Pancreas (tissue), 10 donors: ENCODE results near the gene COPS3. TPM values are rescaled to one million over a fixed set of nuclear protein-coding genes. Genes with fewer than 3 reads are reported as not detected.
A peak's percentile ranks its signal among the peaks of the same experiment; 100 is the strongest.

Source experiments
- ATAC-seq, 4 donors: fragments of 200-7000 bp; cut with Tn5 transposase; one replicate each; pipeline versions ENCODE4 v1.8.0 to v1.9.1; 2020; ENCODE audit warnings: mild to moderate bottlenecking in 4 of 4, moderate library complexity in 4 of 4
- DNase-seq, 6 donors: peaks; one replicate each; pipeline ENCODE4 v3.0.0-alpha.2; 2020
- FAIRE-seq: peaks from 2 replicates; lab custom pipeline; 2012; peaks lifted over from hg19 to GRCh38; lab: Jason Lieb, UNC
- H3K27ac ChIP-seq, 4 donors: fragments of 200-600 bp; sonication (generic); 1 replicate in 3 of 4; 2 replicates in 1 of 4; pipeline versions ENCODE4 v1.5.0 to v1.8.0; 2020
- H3K27me3 ChIP-seq, 4 donors: fragments of 200-600 bp; one replicate each; pipeline ENCODE4 v1.8.0; 2021
- H3K36me3 ChIP-seq, 3 donors: fragments of 200-600 bp; sonication (generic) in 1 of 3; one replicate each; pipeline versions ENCODE4 v1.5.0 to v1.8.0; 2020 to 2021
- H3K4me1 ChIP-seq, 3 donors: fragments of 200-600 bp; one replicate each; pipeline ENCODE4 v1.8.0; 2021
- H3K4me3 ChIP-seq, 4 donors: fragments of 200-600 bp; sonication (generic) in 2 of 4; one replicate each; pipeline versions ENCODE4 v1.5.0 to v1.8.0; 2020 to 2021
- H3K9me3 ChIP-seq, 4 donors: fragments of 200-600 bp; one replicate each; pipeline ENCODE4 v1.8.0; 2021
- CTCF ChIP-seq, 4 donors: fragments of 200-600 bp; sonication (generic) in 3 of 4; IDR thresholded peaks; one replicate each; pipeline versions ENCODE4 v1.5.0 to v1.8.0; 2021; ENCODE audit warnings: antibody characterized with exemption in 4 of 4
- WGBS, 2 donors: extraction: QIAGEN DNeasy Blood & Tissue Kit; methylation state at CpG; one replicate each; pipeline ENCODE4 v1.1.7; 2013; 5-methylcytosine and 5-hydroxymethylcytosine counted together
- intact Hi-C, 3 donors: fragments of 100-400 bp; cut with DNase I; formaldehyde crosslinking; loops; one replicate each; pipeline versions ENCODE4 v1.11.1 to v1.14.2; 2022
- polyA plus RNA-seq, 2 donors: library from polyadenylated mRNA; stranded (reverse); fragments of 200-250 nt; gene quantifications; one replicate each; pipeline ENCODE4 v1.2.3, GENCODE V29; 2013
- total RNA-seq, 6 donors: library from RNA; stranded (reverse); fragmentation: NEBNext Ultra II Directional in 4 of 6; extraction: Animal tissue kit (Norgen Biotek cat#: 25700) in 4 of 6; gene quantifications; one replicate each; pipeline versions ENCODE4 v1.2.1 to v1.2.4, GENCODE V29; 2021 to 2023
- donor health status: healthy with polysubstance abuse.
- donor health status: DM: no; HTN: no; CAD: no; lungs with moderate emphysema.
- donor health status: DM: no; HTN: no; CAD: no.
- donor health status: control.
- donor health status: control.
- donor health status: Bipolar disorder and iron deficiency.
- donor health status: DM: yes; HTN: yes; CAD: no.
- donor health status: DM: no; HTN: no; CAD: no.
- donor health status: DM: no; HTN: no; CAD: no.
- donor health status: DM: yes; HTN: yes; CAD: no.

Gene COPS3
- total and polyA plus RNA-seq, 8 donors, result 17.6 to 51.1 (median 31.5) TPM

- H3K4me1 ChIP-seq, result no peaks in the 10 kb centered on the region
- no peak overlapping the region for H3K27ac ChIP-seq
- no peaks in the 10 kb centered on the region for H3K27me3 ChIP-seq
- DNase-seq, result peak; percentile 46 to 82 (median 66)
- no peak for FAIRE-seq
- no peak overlapping the region for H3K4me3 ChIP-seq
- peak; percentile 39 to 63 (median 52) for TF ChIP-seq CTCF (IDR thresholded peaks at IDR 0.05)
- WGBS, 2 donors, result 28% methylated on average over 12 of the region's 12 CpGs
- H3K36me3 ChIP-seq, result no peaks in the 10 kb centered on the region
- ATAC-seq, result peak; percentile 80 to 99 (median 96)
- intact Hi-C loops, result loop anchor here in 1 of 3 donors (5.0 kb wide), 1 partner anchor 311 kb away; no protein-coding TSS in a partner anchor
- H3K9me3 ChIP-seq, result no peaks in the 10 kb centered on the region
Observed at GRCh38 chr17:17313350-17313991, 32.4 kb upstream of the COPS3 start.

- Histone ChIP-seq H3K27me3 (no peaks in the 10 kb centered on the region), H3K27ac (no peak overlapping the region), H3K36me3 (no peaks in the 10 kb centered on the region), H3K9me3 (no peaks in the 10 kb centered on the region), H3K4me1 (no peaks in the 10 kb centered on the region), H3K4me3 (no peak overlapping the region)
- TF ChIP-seq CTCF (IDR thresholded peaks at IDR 0.05), result no peak
- FAIRE-seq (no peak), ATAC-seq (no peak), DNase-seq (no peak)
- WGBS, 2 donors, result 100% methylated on average over 1 of the region's 1 CpG
- intact Hi-C loops, result no loop called here
Observed at GRCh38 chr17:17309356-17309755, 28.3 kb upstream of the COPS3 start.

GRCh38 chr17:17305281-17305801 is 24.3 kb upstream of the COPS3 start:
- Histone ChIP-seq H3K36me3 (no peaks in the 10 kb centered on the region), H3K27me3 (no peaks in the 10 kb centered on the region), H3K27ac (no peak overlapping the region), H3K9me3 (no peaks in the 10 kb centered on the region), H3K4me1 (peaks cover 0 to 3% (median 0%) of the 10 kb centered on the region in 3 donors), H3K4me3 (no peak overlapping the region)
- ATAC-seq (peak in 1 of 4 donors; percentile 22), DNase-seq (peak in 1 of 6 donors; percentile 18), FAIRE-seq (no peak)
- intact Hi-C loops, result no loop called here
- no peak for TF ChIP-seq CTCF (IDR thresholded peaks at IDR 0.05)
- WGBS, 2 donors, result 65 to 70% methylated on average over 8 of the region's 8 CpGs

GRCh38 chr17:17304521-17304985 is 23.5 kb upstream of the COPS3 start:
- ATAC-seq, result no peak
- Histone ChIP-seq H3K9me3 (no peaks in the 10 kb centered on the region), H3K36me3 (no peaks in the 10 kb centered on the region), H3K4me3 (no peak overlapping the region), H3K27me3 (no peaks in the 10 kb centered on the region), H3K4me1 (peaks cover 0 to 3% (median 0%) of the 10 kb centered on the region in 3 donors), H3K27ac (no peak overlapping the region)
- 65 to 82% methylated on average over 2 of the region's 2 CpGs for WGBS, 2 donors
- no peak for DNase-seq
- TF ChIP-seq CTCF (IDR thresholded peaks at IDR 0.05), result no peak
- no peak for FAIRE-seq
- intact Hi-C loops, result no loop called here
